SK-N-SH (cell line): ENCODE measurements around the gene GTF2H4. TPM values are rescaled to one million over a fixed set of nuclear protein-coding genes. Genes with fewer than 3 reads are reported as not detected.

Experiments used
- CTCF ChIA-PET: fragments of 300-600, 350-600 bp; formaldehyde crosslinking; extraction: SDS; loops from one replicate; lab custom pipeline; 2021; lab: Yijun Ruan, JAX
- POLR2A ChIA-PET: fragments of 350-600 bp; sonication (Branson Sonifier 250); formaldehyde crosslinking; extraction: SDS; loops from one replicate; lab custom pipeline; 2020; ENCODE audit warnings: antibody characterized with exemption, inconsistent platforms; lab: Yijun Ruan, JAX
- DNase-seq: peaks from one replicate; pipeline ENCODE4 v3.0.0; 2012
- H2AFZ ChIP-seq: fragments of 200-600 bp; sonication (generic); 2 replicates; pipeline ENCODE4 v1.8.1; 2016; ENCODE audit warnings: antibody characterized with exemption, mild to moderate bottlenecking, low read depth
- H3F3A ChIP-seq: fragments of 200-600 bp; sonication (generic); replicated peaks from 2 replicates; pipeline ENCODE3; 2016; ENCODE audit warnings: antibody characterized with exemption, mild to moderate bottlenecking; ENCODE audit not compliant: insufficient read depth
- H3K27ac ChIP-seq, 2 experiments: fragments of 200-500 bp in 1 of 2; fragments of 200-600 bp in 1 of 2; sonication (Bioruptor generic) in 1 of 2; sonication (generic), shearing (Covaris generic) in 1 of 2; 2 replicates each; pipeline versions ENCODE4 v1.5.1 to v1.6.1; 2014 to 2016; ENCODE audit warnings: low read depth in 2 of 2, inconsistent platforms in 1 of 2, low read length in 1 of 2, mild to moderate bottlenecking in 1 of 2, mixed read lengths in 1 of 2
- H3K27me3 ChIP-seq: fragments of 200-600 bp; sonication (generic), shearing (Covaris generic); 2 replicates; pipeline ENCODE4 v1.6.1; 2016; ENCODE audit warnings: mixed run types; ENCODE audit not compliant: insufficient read depth
- H3K36me3 ChIP-seq, 2 experiments: fragments of 200-500 bp in 1 of 2; fragments of 200-600 bp in 1 of 2; sonication (Bioruptor generic) in 1 of 2; sonication (generic) in 1 of 2; replicated peaks in 1 of 2; 2 replicates each; pipeline versions ENCODE3 to v1.5.1; 2014 to 2016; ENCODE audit warnings: low read length in 1 of 2, mild to moderate bottlenecking in 1 of 2; ENCODE audit not compliant: insufficient read depth in 2 of 2, control insufficient read depth in 1 of 2
- H3K4me1 ChIP-seq, 2 experiments: fragments of 200-500 bp in 1 of 2; fragments of 200-600 bp in 1 of 2; sonication (Bioruptor generic) in 1 of 2; sonication (generic), shearing (Covaris generic) in 1 of 2; 2 replicates each; pipeline versions ENCODE4 v1.5.1 to v1.6.1; 2014 to 2016; ENCODE audit warnings: low read depth in 1 of 2, low read length in 1 of 2, mixed run types in 1 of 2; ENCODE audit not compliant: insufficient read depth in 2 of 2, control insufficient read depth in 1 of 2
- H3K4me2 ChIP-seq: fragments of 200-600 bp; sonication (generic), shearing (Covaris generic); 2 replicates; pipeline ENCODE4 v1.6.1; 2017; ENCODE audit warnings: mixed run types
- H3K4me3 ChIP-seq, 2 experiments: fragments of 200-500 bp in 1 of 2; fragments of 200-600 bp in 1 of 2; sonication (Bioruptor generic) in 1 of 2; sonication (generic), shearing (Covaris generic) in 1 of 2; 2 replicates each; pipeline versions ENCODE4 v1.5.1 to v1.8.1; 2014 to 2016; ENCODE audit warnings: low read depth in 2 of 2, inconsistent platforms in 1 of 2, low read length in 1 of 2, mild to moderate bottlenecking in 1 of 2, mixed read lengths in 1 of 2, moderate library complexity in 1 of 2
- H3K79me2 ChIP-seq: fragments of 200-600 bp; sonication (generic); 2 replicates; pipeline ENCODE4 v1.8.1; 2017; ENCODE audit warnings: mild to moderate bottlenecking; ENCODE audit not compliant: insufficient read depth
- H3K9ac ChIP-seq: fragments of 200-600 bp; sonication (generic); 2 replicates; pipeline ENCODE4 v1.6.1; 2017; ENCODE audit warnings: mixed run types
- H3K9me2 ChIP-seq: fragments of 200-600 bp; sonication (generic); 2 replicates; pipeline ENCODE4 v1.6.1; 2017; ENCODE audit warnings: mixed run types
- H3K9me3 ChIP-seq: fragments of 200-600 bp; sonication (generic); 2 replicates; pipeline ENCODE4 v1.6.1; 2017; ENCODE audit warnings: mixed run types, mild to moderate bottlenecking, moderate library complexity
- H4K20me1 ChIP-seq: fragments of 200-600 bp; sonication (generic); 2 replicates; pipeline ENCODE4 v1.6.1; 2017; ENCODE audit warnings: mild to moderate bottlenecking, mixed run types; ENCODE audit not compliant: insufficient read depth
- CHD2 ChIP-seq: fragments of 150-350 bp; IDR thresholded peaks from 2 replicates; pipeline ENCODE4 v1.6.1; 2018; ENCODE audit warnings: low read length; ENCODE audit not compliant: partially characterized antibody
- FOSL2 ChIP-seq: IDR thresholded peaks from 2 replicates; pipeline ENCODE4 v1.4.0; 2012; ENCODE audit warnings: low read depth, mild to moderate bottlenecking, moderate library complexity, borderline replicate concordance
- FOXJ3 ChIP-seq: sonication (generic); formaldehyde crosslinking; IDR thresholded peaks from 2 replicates; pipeline ENCODE4 v1.5.1; 2020; ENCODE audit warnings: mild to moderate bottlenecking, missing genetic modification reagents
- FOXM1 ChIP-seq: IDR thresholded peaks from 2 replicates; pipeline ENCODE4 v1.4.0; 2012; ENCODE audit warnings: low read depth, mild to moderate bottlenecking
- IRF3 ChIP-seq: fragments of 150-350 bp; IDR thresholded peaks from 2 replicates; pipeline ENCODE4 v1.6.1; 2016; ENCODE audit warnings: mild to moderate bottlenecking, low read depth, low read length
- MEF2A ChIP-seq: IDR thresholded peaks from 2 replicates; pipeline ENCODE4 v1.4.0; 2012; ENCODE audit warnings: low read depth, borderline replicate concordance
- PBX3 ChIP-seq: IDR thresholded peaks from 2 replicates; pipeline ENCODE4; 2012
- RAD21 ChIP-seq: IDR thresholded peaks from 2 replicates; pipeline ENCODE4 v1.6.1; 2012; ENCODE audit warnings: mild to moderate bottlenecking, low read length
- REST ChIP-seq: IDR thresholded peaks from 2 replicates; pipeline ENCODE4 v1.6.1; 2012; ENCODE audit warnings: mild to moderate bottlenecking, low read depth, low read length, moderate library complexity
- TEAD4 ChIP-seq: IDR thresholded peaks from 2 replicates; pipeline ENCODE4 v1.4.0; 2012; ENCODE audit warnings: mild to moderate bottlenecking, borderline replicate concordance; ENCODE audit not compliant: insufficient read depth
- USF2 ChIP-seq: fragments of 150-350 bp; IDR thresholded peaks from 2 replicates; pipeline ENCODE4 v1.6.1; 2017; ENCODE audit warnings: antibody characterized with exemption, low read length, low read depth, borderline replicate concordance
- WGBS: methylation state at CpG from one replicate; pipeline ENCODE4 v1.1.6; 2017; ENCODE audit warnings: low lambda C conversion rate; 5-methylcytosine and 5-hydroxymethylcytosine counted together
- polyA plus RNA-seq, 3 experiments: library from polyadenylated mRNA; depleted of rRNA; stranded (reverse); fragments of >200 nt; gene quantifications; 2 replicates each; pipeline ENCODE4 v1.2.3, GENCODE V29; 2012

The GTF2H4 gene
- polyA plus RNA-seq, 1 of the 3 experiments (the other 2 are of a cell fraction): 30.7 TPM

GRCh38 chr6:30917041-30917440 is 9.0 kb downstream of the GTF2H4 start:
- Histone ChIP-seq H4K20me1 (no peaks in the 10 kb centered on the region), H3K4me3 (no peak overlapping the region), H3F3A (peaks cover 8% of the 10 kb centered on the region), H3K9ac (no peak overlapping the region), H3K4me1 (peaks cover 9 to 18% of the 10 kb centered on the region in 2 experiments; a peak in 3 of 4 replicates), H3K27ac (no peak overlapping the region), H3K9me3 (no peaks in the 10 kb centered on the region), H3K79me2 (no peaks in the 10 kb centered on the region), H2AFZ (no peak overlapping the region), H3K9me2 (no peaks in the 10 kb centered on the region), H3K27me3 (no peaks in the 10 kb centered on the region), H3K4me2 (no peak overlapping the region), H3K36me3 (peaks cover 21 to 37% of the 10 kb centered on the region in 2 experiments)
- ChIA-PET POLR2A (no interaction called here), CTCF (interaction anchor here (1.0 to 7.2 kb wide), 4 partner anchors 153 to 238 kb away, joined by 4 to 86 read pairs (median 4); no protein-coding TSS in a partner anchor)
- DNase-seq: no peak
- TF ChIP-seq FOSL2 (no peak), CHD2 (no peak), MEF2A (no peak), TEAD4 (no peak), FOXM1 (no peak), PBX3 (no peak), IRF3 (no peak), FOXJ3 (CRISPR knock-in tag) (no peak), RAD21 (no peak), USF2 (no peak), REST (no peak)
- WGBS: 96% methylated on average over 7 of the region's 7 CpGs
